CD8-positive, alpha-beta memory T cell (primary cell): ENCODE results near the gene ARID4B. TPM values are rescaled to one million over a fixed set of nuclear protein-coding genes. Genes with fewer than 3 reads are reported as not detected.

ENCODE experiments used
- CTCF ChIA-PET: fragments of 350-600 bp; sonication (Branson Sonifier 250); formaldehyde crosslinking; loops from one replicate; lab custom pipeline; 2021; ENCODE audit warnings: antibody characterized with exemption; lab: Charles Lee
- POLR2A ChIA-PET: fragments of 350-600 bp; sonication (Branson Sonifier 250); formaldehyde crosslinking; loops from one replicate; lab custom pipeline; 2021; ENCODE audit warnings: antibody characterized with exemption; lab: Charles Lee
- DNase-seq, 5 donors: peaks; one replicate each; pipeline versions ENCODE4 v3.0.0 to v3.0.0-alpha.2; 2020 to 2022; ENCODE audit warnings: mixed read lengths in 1 of 5
- H3K27ac ChIP-seq: one replicate; pipeline ENCODE4 v1.7.0; 2013; ENCODE audit warnings: low read depth, mild to moderate bottlenecking, low read length, moderate library complexity
- H3K27me3 ChIP-seq: 2 replicates; pipeline ENCODE4 v1.7.0; 2013; ENCODE audit warnings: low read length, mild to moderate bottlenecking; ENCODE audit not compliant: insufficient read depth, poor library complexity, severe bottlenecking
- H3K36me3 ChIP-seq: 2 replicates; pipeline ENCODE4 v1.7.0; 2013; ENCODE audit warnings: mild to moderate bottlenecking, low read length, moderate library complexity; ENCODE audit not compliant: insufficient read depth
- H3K4me1 ChIP-seq: 2 replicates; pipeline ENCODE4 v1.7.0; 2013; ENCODE audit warnings: mild to moderate bottlenecking, low read length, moderate library complexity; ENCODE audit not compliant: insufficient read depth
- H3K4me3 ChIP-seq: 2 replicates; pipeline ENCODE4 v1.7.0; 2013; ENCODE audit warnings: mild to moderate bottlenecking, low read length
- H3K9me3 ChIP-seq: 2 replicates; pipeline ENCODE4 v1.7.0; 2013; ENCODE audit warnings: mild to moderate bottlenecking, low read length
- H3K27ac Mint-ChIP-seq, 8 donors: one replicate each; pipeline ENCODE4 v1.8.0; 2020 to 2021; ENCODE audit warnings: mixed read lengths in 8 of 8, mild to moderate bottlenecking in 6 of 8, inconsistent platforms in 3 of 8, moderate library complexity in 3 of 8
- H3K27me3 Mint-ChIP-seq, 2 donors: one replicate each; pipeline ENCODE4 v1.8.0; 2020 to 2021; ENCODE audit warnings: mixed read lengths in 2 of 2, mild to moderate bottlenecking in 1 of 2, moderate library complexity in 1 of 2
- H3K36me3 Mint-ChIP-seq, 3 donors: one replicate each; pipeline ENCODE4 v1.8.0; 2020 to 2021; ENCODE audit warnings: mixed read lengths in 3 of 3, inconsistent platforms in 1 of 3, mild to moderate bottlenecking in 1 of 3
- H3K4me1 Mint-ChIP-seq, 3 donors: one replicate each; pipeline ENCODE4 v1.8.0; 2020 to 2021; ENCODE audit warnings: mixed read lengths in 3 of 3, inconsistent platforms in 1 of 3, mild to moderate bottlenecking in 1 of 3
- H3K4me3 Mint-ChIP-seq, 7 donors: one replicate each; pipeline ENCODE4 v1.8.0; 2020 to 2021; ENCODE audit warnings: mixed read lengths in 7 of 7, mild to moderate bottlenecking in 6 of 7, moderate library complexity in 4 of 7, inconsistent platforms in 2 of 7
- H3K9me3 Mint-ChIP-seq, 5 donors: one replicate each; pipeline ENCODE4 v1.8.0; 2020 to 2022; ENCODE audit warnings: mixed read lengths in 5 of 5, mild to moderate bottlenecking in 3 of 5, moderate library complexity in 2 of 5, inconsistent platforms in 1 of 5
- polyA plus RNA-seq: library from polyadenylated mRNA; unstranded; fragments of 300-500 nt; fragmentation: Illumina TruSeq; gene quantifications from one replicate; pipeline ENCODE4 v1.2.3, GENCODE V29; 2021
- total RNA-seq, 2 experiments: library from RNA; stranded (reverse); gene quantifications; one replicate each; pipeline ENCODE4 v1.2.3, GENCODE V29; 2021

The ARID4B gene
- total and polyA plus RNA-seq, 3 experiments from 2014 or later, result 39.9 to 88.6 (median 43.0) TPM

DNA sequence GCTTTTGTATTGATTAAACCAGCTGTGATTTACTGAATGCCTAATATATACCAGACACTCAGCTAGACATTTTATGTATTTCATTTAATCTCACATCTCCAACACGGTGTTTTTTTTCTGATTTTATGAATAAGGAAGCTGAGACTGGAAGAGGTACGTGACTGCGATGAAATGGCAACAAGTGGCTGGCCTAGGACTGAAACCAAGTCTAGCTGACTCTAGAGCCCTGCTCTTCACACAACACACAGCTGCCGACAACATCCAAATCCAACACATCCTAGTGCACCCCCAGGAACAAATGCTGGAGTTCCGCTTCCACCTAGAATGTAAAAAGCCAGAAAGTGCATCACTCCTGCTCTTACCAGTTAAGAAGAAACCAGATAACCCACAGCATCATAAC lies 188.7 kb downstream of the ARID4B start:
- Histone ChIP-seq H3K27ac (no peak overlapping the region), H3K36me3 (peaks cover 43% of the 10 kb centered on the region), H3K27me3 (no peaks in the 10 kb centered on the region), H3K4me3 (no peak overlapping the region), H3K9me3 (no peaks in the 10 kb centered on the region), H3K4me1 (no peaks in the 10 kb centered on the region)
- ChIA-PET POLR2A (no interaction called here), CTCF (interaction anchor here (0.7 to 1.7 kb wide), 2 partner anchors 51 to 278 kb away, joined by 3 to 5 read pairs; no protein-coding TSS in a partner anchor)
- H3K4me3 Mint-ChIP-seq, result no peak overlapping the region
- DNase-seq, result no peak
- no peaks in the 10 kb centered on the region for H3K27me3 Mint-ChIP-seq
- peak overlapping the region in 3 of 8 donors; percentile 9 to 53 (median 26) for H3K27ac Mint-ChIP-seq
- H3K4me1 Mint-ChIP-seq, result peaks cover 10 to 31% (median 14%) of the 10 kb centered on the region in 3 donors
- peaks cover 10 to 91% (median 24%) of the 10 kb centered on the region in 3 donors for H3K36me3 Mint-ChIP-seq
- H3K9me3 Mint-ChIP-seq, result no peaks in the 10 kb centered on the region

GRCh38 chr1:235138821-235139220 lies 189.2 kb downstream of the ARID4B start:
- no peak for DNase-seq

DNA sequence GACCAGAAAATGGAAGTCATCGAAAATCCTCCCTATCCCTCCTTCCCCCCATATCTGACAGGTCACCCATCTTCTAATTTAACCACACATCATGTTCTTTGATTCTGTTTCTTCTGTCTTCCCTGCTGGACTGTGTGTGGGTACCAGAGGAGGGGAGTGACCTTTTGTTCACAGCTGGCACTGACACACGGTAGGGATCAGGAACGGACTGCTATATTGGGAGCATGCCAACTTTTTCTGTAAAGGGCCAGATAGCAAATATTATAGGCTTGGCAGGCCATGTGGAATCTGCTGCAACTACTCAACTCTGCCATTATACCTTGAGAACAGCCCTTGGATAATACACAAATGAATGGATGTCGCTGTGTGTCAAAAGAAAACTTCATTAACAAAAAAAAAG lies 191.9 kb downstream of the ARID4B start:
- Histone ChIP-seq H3K4me3 (no peak overlapping the region), H3K9me3 (no peaks in the 10 kb centered on the region), H3K36me3 (peaks cover 43% of the 10 kb centered on the region), H3K4me1 (no peaks in the 10 kb centered on the region), H3K27me3 (no peaks in the 10 kb centered on the region), H3K27ac (no peak overlapping the region)
- H3K9me3 Mint-ChIP-seq, result no peaks in the 10 kb centered on the region
- no peak overlapping the region for H3K4me3 Mint-ChIP-seq
- H3K36me3 Mint-ChIP-seq, result peaks cover 10 to 86% (median 24%) of the 10 kb centered on the region in 3 donors
- CTCF ChIA-PET, result interaction anchor here (1.1 kb wide), 1 partner anchor 10 kb away, joined by 4 read pairs; no protein-coding TSS in a partner anchor
- H3K4me1 Mint-ChIP-seq, result peaks cover 6 to 15% (median 14%) of the 10 kb centered on the region in 3 donors
- H3K27ac Mint-ChIP-seq, result peak overlapping the region in 2 of 8 donors; percentile 8 to 13
- no peak for DNase-seq
- H3K27me3 Mint-ChIP-seq, result no peaks in the 10 kb centered on the region
- POLR2A ChIA-PET, result no interaction called here

More at GRCh38 chr1:235138821-235139220, 189.2 kb downstream of the ARID4B start:
- ChIA-PET CTCF (interaction anchor here (1.7 kb wide), 1 partner anchor 278 kb away, joined by 5 read pairs; no protein-coding TSS in a partner anchor), POLR2A (no interaction called here)
- Mint-ChIP-seq H3K27me3 (no peaks in the 10 kb centered on the region), H3K27ac (peak overlapping the region in 6 of 8 donors; percentile 22 to 74 (median 38)), H3K4me1 (peaks cover 10 to 27% (median 14%) of the 10 kb centered on the region in 3 donors), H3K9me3 (no peaks in the 10 kb centered on the region), H3K36me3 (peaks cover 10 to 91% (median 24%) of the 10 kb centered on the region in 3 donors), H3K4me3 (no peak overlapping the region)
- H3K27me3 ChIP-seq, result no peaks in the 10 kb centered on the region
- no peaks in the 10 kb centered on the region for H3K4me1 ChIP-seq
- no peak overlapping the region for H3K27ac ChIP-seq
- H3K9me3 ChIP-seq, result no peaks in the 10 kb centered on the region
- no peak overlapping the region for H3K4me3 ChIP-seq
- peaks cover 43% of the 10 kb centered on the region for H3K36me3 ChIP-seq

DNA sequence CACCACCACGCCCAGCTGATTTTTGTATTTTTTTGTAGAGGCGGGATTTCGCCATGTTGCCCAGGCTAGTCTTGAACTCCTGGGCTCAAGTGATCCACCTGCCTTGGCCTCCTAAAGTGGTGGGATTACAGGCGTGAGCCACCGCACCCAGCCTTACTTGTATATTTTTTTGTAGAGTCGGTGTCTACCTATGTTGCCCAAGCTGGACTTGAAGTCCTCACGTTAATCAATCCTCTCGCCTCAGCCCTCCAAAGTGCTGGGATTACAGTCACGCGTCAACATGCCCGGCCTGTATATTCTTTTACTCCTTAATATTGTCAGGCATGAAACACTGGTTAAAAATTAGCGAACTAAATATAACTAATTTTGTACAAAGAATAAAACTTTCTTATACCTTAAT lies 193.8 kb downstream of the ARID4B start:
- Mint-ChIP-seq H3K9me3 (no peaks in the 10 kb centered on the region), H3K4me1 (peaks cover 3 to 14% (median 13%) of the 10 kb centered on the region in 3 donors), H3K27ac (no peak overlapping the region), H3K27me3 (no peaks in the 10 kb centered on the region), H3K36me3 (peaks cover 10 to 73% (median 21%) of the 10 kb centered on the region in 3 donors), H3K4me3 (no peak overlapping the region)
- no peak overlapping the region for H3K27ac ChIP-seq
- H3K27me3 ChIP-seq, result no peaks in the 10 kb centered on the region
- H3K4me1 ChIP-seq, result peaks cover 3% of the 10 kb centered on the region
- ChIA-PET CTCF (no interaction called here), POLR2A (no interaction called here)
- H3K4me3 ChIP-seq, result no peak overlapping the region
- H3K9me3 ChIP-seq, result no peaks in the 10 kb centered on the region
- DNase-seq, result no peak
- peaks cover 42% of the 10 kb centered on the region for H3K36me3 ChIP-seq

DNA sequence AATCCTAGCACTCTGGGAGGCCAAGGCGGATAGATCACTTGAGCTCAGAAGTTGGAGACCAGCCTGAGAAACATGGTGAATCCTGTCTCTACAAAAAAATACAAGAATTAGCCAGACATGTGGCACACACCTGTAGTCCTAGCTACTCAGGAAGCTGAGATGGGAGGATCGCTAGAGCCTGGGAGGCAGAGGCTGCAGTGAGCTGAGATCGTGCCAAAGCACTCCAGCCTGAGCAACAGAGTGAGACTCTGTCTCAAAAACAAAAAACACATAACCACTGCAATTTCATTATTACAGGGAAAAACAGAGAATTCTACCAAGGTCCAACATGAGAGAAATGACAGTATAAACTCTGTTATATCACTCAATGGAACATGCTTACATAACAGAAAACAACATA lies 194.9 kb downstream of the ARID4B start:
- Mint-ChIP-seq H3K4me1 (peaks cover 6 to 10% (median 9%) of the 10 kb centered on the region in 3 donors), H3K27ac (peak overlapping the region in 3 of 8 donors; percentile 17 to 75 (median 52)), H3K9me3 (no peaks in the 10 kb centered on the region), H3K27me3 (no peaks in the 10 kb centered on the region), H3K36me3 (peaks cover 10 to 70% (median 16%) of the 10 kb centered on the region in 3 donors), H3K4me3 (no peak overlapping the region)
- no peaks in the 10 kb centered on the region for H3K27me3 ChIP-seq
- H3K4me1 ChIP-seq, result peaks cover 5% of the 10 kb centered on the region
- H3K4me3 ChIP-seq, result no peak overlapping the region
- H3K9me3 ChIP-seq, result no peaks in the 10 kb centered on the region
- CTCF ChIA-PET, result interaction anchor here (0.7 to 1.6 kb wide), 3 partner anchors 13 to 528 kb away, joined by 3 to 4 read pairs (median 3); no protein-coding TSS in a partner anchor
- DNase-seq, result no peak
- H3K27ac ChIP-seq, result no peak overlapping the region
- POLR2A ChIA-PET, result no interaction called here
- peaks cover 36% of the 10 kb centered on the region for H3K36me3 ChIP-seq

GRCh38 chr1:235131961-235132360 lies 196.0 kb downstream of the ARID4B start:
- peak overlapping the region in 2 of 7 donors; percentile 13 to 34 for H3K4me3 Mint-ChIP-seq
- DNase-seq, result no peak
- H3K27ac ChIP-seq, result no peak overlapping the region
- H3K4me3 ChIP-seq, result no peak overlapping the region
- POLR2A ChIA-PET, result interaction anchor here (0.6 kb wide), 1 partner anchor 27 kb away, joined by 3 read pairs; no protein-coding TSS in a partner anchor
- no peaks in the 10 kb centered on the region for H3K9me3 ChIP-seq
- CTCF ChIA-PET, result interaction anchor here (1.3 to 1.6 kb wide), 2 partner anchors 12 to 285 kb away, joined by 4 to 5 read pairs; no protein-coding TSS in a partner anchor
- peaks cover 10% of the 10 kb centered on the region for H3K4me1 ChIP-seq
- H3K36me3 Mint-ChIP-seq, result peaks cover 9 to 68% (median 12%) of the 10 kb centered on the region in 3 donors
- H3K4me1 Mint-ChIP-seq, result peaks cover 17 to 19% (median 17%) of the 10 kb centered on the region in 3 donors
- peak overlapping the region in 3 of 8 donors; percentile 18 to 75 (median 36) for H3K27ac Mint-ChIP-seq
- H3K27me3 ChIP-seq, result no peaks in the 10 kb centered on the region
- H3K9me3 Mint-ChIP-seq, result no peaks in the 10 kb centered on the region
- H3K36me3 ChIP-seq, result peaks cover 25% of the 10 kb centered on the region
- H3K27me3 Mint-ChIP-seq, result no peaks in the 10 kb centered on the region

DNA sequence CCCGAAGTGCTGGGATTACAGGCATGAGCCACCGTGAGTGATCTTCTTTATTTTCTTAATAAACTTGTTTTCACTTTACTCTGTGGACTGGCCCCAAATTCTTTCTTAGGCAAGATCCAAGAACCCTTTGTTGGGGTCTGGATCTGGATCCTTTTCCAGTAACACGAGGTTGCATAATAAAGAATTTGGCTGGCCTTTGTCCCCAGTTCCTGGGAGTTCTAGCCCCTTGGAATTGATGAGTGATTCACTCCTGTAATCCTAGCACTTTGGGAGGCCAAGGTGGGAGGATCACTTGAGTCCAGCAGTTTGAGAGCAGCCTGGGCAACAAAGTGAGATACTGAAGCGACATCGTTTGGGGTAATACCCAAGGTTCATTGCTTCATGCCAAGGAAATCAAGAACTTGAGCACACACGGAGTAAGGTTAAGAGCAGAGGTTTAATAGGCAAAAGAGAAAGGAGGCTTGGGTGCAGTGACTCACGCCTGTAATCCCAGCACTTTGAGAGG lies 197.2 kb downstream of the ARID4B start:
- no peak for DNase-seq

More for the DNA sequence above, 197.2 kb downstream of the ARID4B start:
- ChIA-PET POLR2A (interaction anchor here (0.7 kb wide), 1 partner anchor 286 kb away, joined by 12 read pairs; no protein-coding TSS in a partner anchor), CTCF (no interaction called here)
- Mint-ChIP-seq H3K4me1 (peaks cover 25 to 28% (median 26%) of the 10 kb centered on the region in 3 donors), H3K4me3 (peak overlapping the region in 1 of 7 donors; percentile 12), H3K27me3 (no peaks in the 10 kb centered on the region), H3K9me3 (no peaks in the 10 kb centered on the region), H3K36me3 (peaks cover 0 to 63% (median 4%) of the 10 kb centered on the region in 3 donors), H3K27ac (peak overlapping the region in 5 of 8 donors; percentile 50 to 96 (median 77))
- no peaks in the 10 kb centered on the region for H3K27me3 ChIP-seq
- no peak overlapping the region for H3K27ac ChIP-seq
- H3K4me1 ChIP-seq, result peaks cover 20% of the 10 kb centered on the region
- H3K36me3 ChIP-seq, result peaks cover 14% of the 10 kb centered on the region
- H3K9me3 ChIP-seq, result no peaks in the 10 kb centered on the region
- no peak overlapping the region for H3K4me3 ChIP-seq
